ENCODE results near the gene MPP2.
"Not testable (repeated sequence)": the region's sequence is repeated elsewhere in the genome, so short reads cannot be mapped to it uniquely, and the experiment has no call there.

Gene MPP2

DNA sequence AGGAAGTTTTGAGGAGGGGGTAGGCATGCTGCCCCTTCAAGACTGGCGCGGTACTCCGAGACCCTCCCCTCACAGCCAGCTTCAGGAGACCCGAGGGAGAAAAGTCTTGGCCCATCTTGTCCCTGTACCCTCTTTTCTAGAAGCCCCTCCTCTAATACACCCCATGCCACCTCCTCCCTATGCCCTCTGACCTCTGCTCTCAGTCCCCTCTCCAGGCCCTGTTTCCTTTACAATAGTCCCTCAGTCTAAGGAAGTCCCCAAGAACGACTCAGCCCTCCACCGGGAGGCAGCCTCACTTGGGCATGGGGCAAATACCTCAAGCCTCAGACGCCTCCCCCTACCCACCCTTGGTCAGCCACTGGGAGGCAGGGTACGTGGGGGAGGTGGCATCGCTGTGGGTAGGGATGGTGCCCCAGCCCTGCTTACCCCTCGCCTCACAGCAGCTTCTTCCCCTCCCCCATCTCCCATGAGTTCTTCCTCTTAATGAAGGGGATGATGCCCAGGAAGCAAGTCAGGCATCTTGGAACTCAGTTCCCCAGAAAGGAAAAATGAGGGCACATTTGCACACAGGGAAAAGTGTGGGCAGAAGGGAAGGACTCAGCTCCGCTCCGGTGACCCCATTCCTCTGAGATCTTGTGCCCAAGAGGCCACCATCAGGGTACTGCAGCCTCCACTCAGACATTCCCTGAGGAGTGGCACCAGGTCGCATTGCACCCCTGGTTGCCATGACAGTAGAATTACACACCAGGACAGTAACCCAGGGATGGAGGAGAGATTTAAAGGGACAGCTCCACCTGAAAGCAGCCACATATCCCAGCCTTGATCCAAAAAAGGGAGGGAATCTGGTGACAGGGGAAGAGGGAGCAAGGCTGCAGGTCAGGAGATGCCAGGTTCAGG is 6.2 kb downstream of the MPP2 start:
- DNase-seq: no peak

GRCh38 chr17:43900183-43900857 is 7.0 kb downstream of the MPP2 start:
- peak; percentile 87 for DNase-seq

GRCh38 chr17:43898446-43898845 is 8.9 kb downstream of the MPP2 start:
- DNase-seq: peak; percentile 25

DNA sequence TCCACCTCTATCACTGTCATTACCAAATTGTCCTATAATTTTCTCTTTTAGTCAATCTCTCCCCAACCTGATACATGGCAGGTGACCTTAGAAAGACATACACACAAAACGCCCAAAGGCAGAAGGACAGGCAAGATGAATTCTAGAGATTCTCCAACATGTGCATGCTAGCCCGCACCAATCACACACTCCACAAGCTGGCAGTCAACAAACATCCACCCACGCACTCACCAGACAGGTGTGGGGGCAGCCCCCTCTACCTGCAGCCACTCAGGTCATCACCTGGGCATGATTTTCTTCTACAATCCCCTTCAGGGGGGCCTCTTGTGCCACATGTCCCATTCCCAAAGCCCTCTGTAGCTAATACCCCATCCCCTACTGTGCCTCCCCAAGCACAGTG is 9.5 kb downstream of the MPP2 start:
- no peak for DNase-seq

DNA sequence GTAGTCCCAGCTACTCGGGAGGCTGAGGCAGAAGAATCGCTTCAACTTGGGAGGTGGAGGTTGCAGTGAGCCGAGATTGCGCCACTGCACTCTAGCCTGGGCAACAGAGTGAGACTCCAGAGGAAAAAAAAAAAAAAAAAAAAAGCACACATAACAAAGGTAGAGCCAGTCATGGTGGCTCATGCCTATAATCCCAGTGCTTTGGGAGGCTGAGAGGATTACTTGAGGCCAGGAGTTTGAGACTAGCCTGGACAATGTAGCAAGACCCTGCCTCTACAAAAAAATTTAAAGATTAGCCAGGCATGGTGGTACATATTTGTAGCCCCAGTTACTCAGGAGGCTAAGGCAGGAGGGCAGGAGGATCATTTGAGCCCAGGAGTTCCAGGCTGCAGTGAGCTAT is 12.8 kb downstream of the MPP2 start:
- not testable (repeated sequence) for DNase-seq

GRCh38 chr17:43892647-43892952 is 14.7 kb downstream of the MPP2 start:
- no peak for DNase-seq

- DNase-seq: no peak
Observed at GRCh38 chr17:43891851-43892646, 15.3 kb downstream of the MPP2 start.

GRCh38 chr17:43890240-43890639 is 17.1 kb downstream of the MPP2 start:
- DNase-seq: no peak

DNA sequence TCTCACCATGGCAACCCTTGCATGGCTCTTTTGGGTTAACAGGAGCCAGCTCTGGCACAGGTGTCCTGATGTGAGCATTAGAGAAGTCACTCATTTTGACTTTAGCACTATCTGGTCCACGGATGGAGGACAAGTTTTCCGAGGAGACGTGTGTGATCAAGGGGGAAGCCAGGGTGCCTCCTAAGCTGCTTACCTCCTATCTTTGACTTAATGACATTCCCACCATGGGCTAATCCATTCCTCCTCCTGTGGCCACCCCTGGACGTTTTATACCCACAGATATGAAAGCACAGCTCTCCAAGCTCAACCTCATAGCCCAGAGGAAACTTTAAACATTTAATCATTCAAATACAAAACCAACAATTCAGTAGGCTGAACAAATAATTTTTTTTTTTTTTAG is 18.8 kb downstream of the MPP2 start:
- DNase-seq: no peak

GRCh38 chr17:43882761-43883415 is 24.4 kb downstream of the MPP2 start:
- DNase-seq: no peak

DNA sequence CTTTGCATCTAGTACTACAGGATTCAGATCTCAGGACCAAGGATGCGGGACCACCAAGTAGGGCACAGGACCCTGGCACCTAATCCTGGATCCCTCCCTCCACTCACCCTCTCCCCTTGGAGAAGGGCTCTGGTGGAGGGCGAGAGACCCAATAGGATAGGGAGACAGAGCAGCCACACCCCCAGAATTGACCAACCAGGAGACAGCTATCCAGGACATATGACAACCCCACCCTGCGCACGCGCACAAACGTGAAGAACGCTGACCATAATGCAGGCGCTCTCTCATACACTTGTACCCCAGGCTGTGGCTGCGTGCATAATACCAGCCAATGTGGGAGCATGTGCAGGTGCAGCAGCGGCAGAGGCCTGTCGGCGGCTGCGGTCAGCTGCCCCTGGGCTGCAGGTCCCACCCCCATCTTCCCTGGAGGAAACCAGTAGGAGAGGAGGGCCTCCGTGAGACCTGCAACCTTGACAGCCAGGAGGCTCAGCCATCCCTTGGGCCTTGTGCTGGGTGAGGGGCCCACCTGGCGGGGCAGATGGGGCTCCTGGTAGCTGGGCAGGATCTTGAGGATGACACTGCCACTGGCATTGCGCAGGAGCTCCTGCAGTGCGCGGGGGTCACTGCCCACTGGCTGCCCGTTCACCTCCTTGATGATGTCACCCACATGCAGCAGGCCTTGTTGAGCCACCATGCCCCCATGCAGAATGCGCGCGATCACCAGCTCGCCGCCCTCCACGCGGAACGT is 25.4 kb downstream of the MPP2 start:
- DNase-seq: no peak

- DNase-seq: no peak
Observed at GRCh38 chr17:43881181-43881580, 26.2 kb downstream of the MPP2 start.

GRCh38 chr17:43880420-43880991 is 26.8 kb downstream of the MPP2 start:
- DNase-seq: no peak

GRCh38 chr17:43879723-43880419 is 27.5 kb downstream of the MPP2 start:
- no peak for DNase-seq

- peak; percentile 66 for DNase-seq
Observed at GRCh38 chr17:43878260-43879175, 28.8 kb downstream of the MPP2 start.

- DNase-seq: no peak
Observed at GRCh38 chr17:43877451-43878155, 29.7 kb downstream of the MPP2 start.

- DNase-seq: no peak
Observed at GRCh38 chr17:43877031-43877430, 30.3 kb downstream of the MPP2 start.

- DNase-seq: no peak
Observed at GRCh38 chr17:43875476-43876147, 31.7 kb downstream of the MPP2 start.

DNA sequence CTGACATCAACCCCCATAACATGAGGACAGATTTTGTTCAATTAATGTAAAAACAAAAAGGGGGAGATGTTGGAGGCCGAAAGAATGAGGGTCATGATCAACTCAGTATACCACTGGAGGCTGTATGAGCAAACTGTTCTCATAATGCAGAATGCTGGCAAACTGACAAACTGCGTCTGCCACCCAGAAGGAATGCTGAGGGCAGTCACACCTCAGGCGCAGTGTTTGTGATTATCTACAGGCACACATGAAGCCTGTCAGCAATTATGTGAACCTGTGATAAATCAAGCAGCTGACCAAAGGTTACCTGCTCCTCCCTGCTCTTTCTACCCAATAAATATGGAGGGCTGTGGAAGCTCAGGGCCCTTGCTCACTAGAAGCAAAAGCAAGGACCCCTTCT is 33.0 kb downstream of the MPP2 start:
- DNase-seq: no peak
